ENCODE data around the gene SNTB2.
"Not testable (repeated sequence)": the region's sequence is repeated elsewhere in the genome, so short reads cannot be mapped to it uniquely, and the experiment has no call there.

The SNTB2 gene

GRCh38 chr16:69236319-69236718, 49.4 kb downstream of the SNTB2 start:
- Histone ChIP-seq H3K36me3 (ENCODE audit: control insufficient read depth, insufficient read depth, low read length) (no peaks in the 10 kb centered on the region), H3K4me1 (ENCODE audit: control insufficient read depth, insufficient read depth, low read length, poor library complexity, severe bottlenecking) (no peaks in the 10 kb centered on the region), H3K27ac (ENCODE audit: low read depth, low read length, severe bottlenecking) (no peak overlapping the region), H3K4me3 (ENCODE audit: extremely low read depth, insufficient read depth, low read length, poor library complexity, severe bottlenecking) (no peak overlapping the region), H3K9me3 (ENCODE audit: control insufficient read depth, low read length) (no peaks in the 10 kb centered on the region)

GRCh38 chr16:69237296-69237695, 50.3 kb downstream of the SNTB2 start:
- Histone ChIP-seq H3K4me3 (ENCODE audit: extremely low read depth, insufficient read depth, low read length, poor library complexity, severe bottlenecking) (no peak overlapping the region), H3K9me3 (ENCODE audit: control insufficient read depth, low read length) (no peaks in the 10 kb centered on the region), H3K4me1 (ENCODE audit: control insufficient read depth, insufficient read depth, low read length, poor library complexity, severe bottlenecking) (no peaks in the 10 kb centered on the region), H3K36me3 (ENCODE audit: control insufficient read depth, insufficient read depth, low read length) (no peaks in the 10 kb centered on the region), H3K27ac (ENCODE audit: low read depth, low read length, severe bottlenecking) (no peak overlapping the region)
- 100% methylated on average over 1 of the region's 3 CpGs for WGBS, 2 experiments (ENCODE audit: insufficient coverage in 2 of 2)

GRCh38 chr16:69239851-69240250, 52.9 kb downstream of the SNTB2 start:
- no peaks in the 10 kb centered on the region for H3K36me3 ChIP-seq (ENCODE audit: control insufficient read depth, insufficient read depth, low read length)
- H3K4me1 ChIP-seq (ENCODE audit: control insufficient read depth, insufficient read depth, low read length, poor library complexity, severe bottlenecking), result no peaks in the 10 kb centered on the region
- H3K27ac ChIP-seq (ENCODE audit: low read depth, low read length, severe bottlenecking), result no peak overlapping the region
- no peak overlapping the region for H3K4me3 ChIP-seq (ENCODE audit: extremely low read depth, insufficient read depth, low read length, poor library complexity, severe bottlenecking)
- no CpG with 5 or more reads among the region's 1 CpG for WGBS, 2 experiments (ENCODE audit: insufficient coverage in 2 of 2)
- no peaks in the 10 kb centered on the region for H3K9me3 ChIP-seq (ENCODE audit: control insufficient read depth, low read length)

GRCh38 chr16:69240331-69240730, 53.4 kb downstream of the SNTB2 start:
- WGBS, 2 experiments (ENCODE audit: insufficient coverage in 2 of 2), result 81 to 88% methylated on average over 1 to 2 of the region's 2 CpGs
- no peak overlapping the region for H3K4me3 ChIP-seq (ENCODE audit: extremely low read depth, insufficient read depth, low read length, poor library complexity, severe bottlenecking)

GRCh38 chr16:69241926-69242325, 55.0 kb downstream of the SNTB2 start:
- Histone ChIP-seq H3K36me3 (ENCODE audit: control insufficient read depth, insufficient read depth, low read length) (peaks cover 7% of the 10 kb centered on the region), H3K4me3 (ENCODE audit: extremely low read depth, insufficient read depth, low read length, poor library complexity, severe bottlenecking) (no peak overlapping the region), H3K9me3 (ENCODE audit: control insufficient read depth, low read length) (no peaks in the 10 kb centered on the region), H3K27ac (ENCODE audit: low read depth, low read length, severe bottlenecking) (no peak overlapping the region), H3K4me1 (ENCODE audit: control insufficient read depth, insufficient read depth, low read length, poor library complexity, severe bottlenecking) (no peaks in the 10 kb centered on the region)
- 90 to 95% methylated on average over 4 of the region's 4 CpGs for WGBS, 2 experiments (ENCODE audit: insufficient coverage in 2 of 2)

More at GRCh38 chr16:69240331-69240730, 53.4 kb downstream of the SNTB2 start:
- H3K4me1 ChIP-seq (ENCODE audit: control insufficient read depth, insufficient read depth, low read length, poor library complexity, severe bottlenecking), result no peaks in the 10 kb centered on the region
- H3K9me3 ChIP-seq (ENCODE audit: control insufficient read depth, low read length), result no peaks in the 10 kb centered on the region
- H3K36me3 ChIP-seq (ENCODE audit: control insufficient read depth, insufficient read depth, low read length), result peaks cover 2% of the 10 kb centered on the region
- no peak overlapping the region for H3K27ac ChIP-seq (ENCODE audit: low read depth, low read length, severe bottlenecking)

GRCh38 chr16:69243479-69243878, 56.5 kb downstream of the SNTB2 start:
- no peaks in the 10 kb centered on the region for H3K4me1 ChIP-seq (ENCODE audit: control insufficient read depth, insufficient read depth, low read length, poor library complexity, severe bottlenecking)
- H3K27ac ChIP-seq (ENCODE audit: low read depth, low read length, severe bottlenecking), result no peak overlapping the region
- no peaks in the 10 kb centered on the region for H3K9me3 ChIP-seq (ENCODE audit: control insufficient read depth, low read length)
- H3K4me3 ChIP-seq (ENCODE audit: extremely low read depth, insufficient read depth, low read length, poor library complexity, severe bottlenecking), result no peak overlapping the region
- no CpG with 5 or more reads among the region's 2 CpGs for WGBS, 2 experiments (ENCODE audit: insufficient coverage in 2 of 2)
- peaks cover 14% of the 10 kb centered on the region for H3K36me3 ChIP-seq (ENCODE audit: control insufficient read depth, insufficient read depth, low read length)

- 100% methylated on average over 1 of the region's 1 CpG; no CpG with 5 or more reads in 1 of the 2 experiments for WGBS, 2 experiments (ENCODE audit: insufficient coverage in 2 of 2)
- Histone ChIP-seq H3K27ac (ENCODE audit: low read depth, low read length, severe bottlenecking) (no peak overlapping the region), H3K4me1 (ENCODE audit: control insufficient read depth, insufficient read depth, low read length, poor library complexity, severe bottlenecking) (no peaks in the 10 kb centered on the region), H3K9me3 (ENCODE audit: control insufficient read depth, low read length) (no peaks in the 10 kb centered on the region), H3K36me3 (ENCODE audit: control insufficient read depth, insufficient read depth, low read length) (peaks cover 19% of the 10 kb centered on the region), H3K4me3 (ENCODE audit: extremely low read depth, insufficient read depth, low read length, poor library complexity, severe bottlenecking) (no peak overlapping the region)
These were observed 57.4 kb downstream of the SNTB2 start for GRCh38 chr16:69244336-69244735.

GRCh38 chr16:69250081-69250480, 63.1 kb downstream of the SNTB2 start:
- H3K36me3 ChIP-seq (ENCODE audit: control insufficient read depth, insufficient read depth, low read length), result peaks cover 28% of the 10 kb centered on the region
- H3K4me1 ChIP-seq (ENCODE audit: control insufficient read depth, insufficient read depth, low read length, poor library complexity, severe bottlenecking), result no peaks in the 10 kb centered on the region
- no peak overlapping the region for H3K4me3 ChIP-seq (ENCODE audit: extremely low read depth, insufficient read depth, low read length, poor library complexity, severe bottlenecking)
- WGBS, 2 experiments (ENCODE audit: insufficient coverage in 2 of 2), result 80% methylated on average over 1 of the region's 3 CpGs; no CpG with 5 or more reads in 1 of the 2 experiments
- no peaks in the 10 kb centered on the region for H3K9me3 ChIP-seq (ENCODE audit: control insufficient read depth, low read length)
- no peak overlapping the region for H3K27ac ChIP-seq (ENCODE audit: low read depth, low read length, severe bottlenecking)

- no peaks in the 10 kb centered on the region for H3K4me1 ChIP-seq (ENCODE audit: control insufficient read depth, insufficient read depth, low read length, poor library complexity, severe bottlenecking)
- 86 to 91% methylated on average over 2 to 3 of the region's 5 CpGs for WGBS, 2 experiments (ENCODE audit: insufficient coverage in 2 of 2)
- peaks cover 13% of the 10 kb centered on the region for H3K36me3 ChIP-seq (ENCODE audit: control insufficient read depth, insufficient read depth, low read length)
- H3K27ac ChIP-seq (ENCODE audit: low read depth, low read length, severe bottlenecking), result no peak overlapping the region
- no peak overlapping the region for H3K4me3 ChIP-seq (ENCODE audit: extremely low read depth, insufficient read depth, low read length, poor library complexity, severe bottlenecking)
- H3K9me3 ChIP-seq (ENCODE audit: control insufficient read depth, low read length), result no peaks in the 10 kb centered on the region
These were observed 66.9 kb downstream of the SNTB2 start for GRCh38 chr16:69253870-69254341.

- H3K27ac ChIP-seq (ENCODE audit: low read depth, low read length, severe bottlenecking); H3K4me1 ChIP-seq (ENCODE audit: control insufficient read depth, insufficient read depth, low read length, poor library complexity, severe bottlenecking); H3K9me3 ChIP-seq (ENCODE audit: control insufficient read depth, low read length); H3K4me3 ChIP-seq (ENCODE audit: extremely low read depth, insufficient read depth, low read length, poor library complexity, severe bottlenecking): not testable (repeated sequence)
- 95% methylated on average over 5 of the region's 9 CpGs; no CpG with 5 or more reads in 1 of the 2 experiments for WGBS, 2 experiments (ENCODE audit: insufficient coverage in 2 of 2)
- peaks cover 36% of the 10 kb centered on the region for H3K36me3 ChIP-seq (ENCODE audit: control insufficient read depth, insufficient read depth, low read length)
These were observed 72.4 kb downstream of the SNTB2 start for GRCh38 chr16:69259428-69259764.

GRCh38 chr16:69260019-69260418, 73.1 kb downstream of the SNTB2 start:
- Histone ChIP-seq H3K4me3 (ENCODE audit: extremely low read depth, insufficient read depth, low read length, poor library complexity, severe bottlenecking) (no peak overlapping the region), H3K4me1 (ENCODE audit: control insufficient read depth, insufficient read depth, low read length, poor library complexity, severe bottlenecking) (no peaks in the 10 kb centered on the region), H3K36me3 (ENCODE audit: control insufficient read depth, insufficient read depth, low read length) (peaks cover 38% of the 10 kb centered on the region), H3K9me3 (ENCODE audit: control insufficient read depth, low read length) (no peaks in the 10 kb centered on the region), H3K27ac (ENCODE audit: low read depth, low read length, severe bottlenecking) (no peak overlapping the region)
- 87 to 94% methylated on average over 4 of the region's 4 CpGs for WGBS, 2 experiments (ENCODE audit: insufficient coverage in 2 of 2)
